Upper lobe of right lung (tissue), 1 donor: Measurements from ENCODE around the gene PSG6. TPM values are rescaled to one million over a fixed set of nuclear protein-coding genes. Genes with fewer than 3 reads are reported as not detected.
A peak's percentile ranks its signal among the peaks of the same experiment; 100 is the strongest.
"Not testable (repeated sequence)": the region's sequence is repeated elsewhere in the genome, so short reads cannot be mapped to it uniquely, and the experiment has no call there.

Experiments used
- ATAC-seq: fragments of 200-7000 bp; cut with Tn5 transposase; one replicate; pipeline ENCODE4 v1.9.1; 2020; ENCODE audit warnings: mild to moderate bottlenecking, moderate library complexity
- DNase-seq: peaks from one replicate; pipeline ENCODE4 v3.0.0-alpha.2; 2020
- H3K27ac ChIP-seq: fragments of 200-600 bp; one replicate; pipeline ENCODE4 v1.8.0; 2022
- H3K27me3 ChIP-seq: fragments of 200-600 bp; one replicate; pipeline ENCODE4 v1.8.0; 2022; ENCODE audit warnings: mild to moderate bottlenecking
- H3K36me3 ChIP-seq: fragments of 200-600 bp; one replicate; pipeline ENCODE4 v1.8.0; 2022
- H3K4me1 ChIP-seq: fragments of 200-600 bp; one replicate; pipeline ENCODE4 v1.8.0; 2022
- H3K4me3 ChIP-seq: fragments of 200-600 bp; one replicate; pipeline ENCODE4 v1.8.0; 2022; ENCODE audit warnings: mild to moderate bottlenecking
- H3K9me3 ChIP-seq: fragments of 200-600 bp; one replicate; pipeline ENCODE4 v1.8.0; 2022
- CTCF ChIP-seq: fragments of 200-600 bp; IDR thresholded peaks from one replicate; pipeline ENCODE4 v1.8.0; 2022; ENCODE audit warnings: antibody characterized with exemption
- intact Hi-C: fragments of 100-400 bp; cut with DNase I; formaldehyde crosslinking; loops from one replicate; pipeline ENCODE4 v1.11.0; 2022
- total RNA-seq: library from RNA; stranded (reverse); fragmentation: NEBNext Ultra II Directional; extraction: Animal tissue kit (Norgen Biotek cat#: 25700); gene quantifications from one replicate; pipeline ENCODE4 v1.2.1, GENCODE V29; 2021
- donor health status: DM: no; HTN: yes; CAD: no; lungs with severe emphysema.

Gene PSG6
- total RNA-seq, 1 donor from 2014 or later, result not detected

DNA sequence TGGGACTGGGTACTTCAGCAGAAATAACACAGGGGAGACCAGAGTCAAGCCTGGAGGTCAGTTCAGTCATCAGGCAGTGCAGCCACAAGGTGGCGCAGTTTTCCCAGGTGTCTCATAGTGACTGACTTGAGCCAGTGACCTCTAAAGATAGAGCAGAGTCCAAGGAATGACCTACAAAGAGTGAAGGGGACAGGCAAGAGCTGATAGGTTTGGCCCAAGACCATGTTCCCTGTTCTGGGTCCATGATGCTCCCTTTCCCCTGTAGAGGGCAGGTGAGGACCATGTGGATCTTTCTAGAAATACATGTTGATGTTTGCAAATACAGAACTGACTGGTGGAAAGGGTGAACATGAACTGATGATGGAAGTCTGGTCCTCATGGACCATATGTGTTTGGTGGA lies 12.5 kb upstream of the PSG6 start:
- DNase-seq, H3K4me1 ChIP-seq, H3K36me3 ChIP-seq, H3K27me3 ChIP-seq, H3K27ac ChIP-seq, intact Hi-C loops, ATAC-seq, H3K4me3 ChIP-seq, H3K9me3 ChIP-seq: not testable (repeated sequence)
- TF ChIP-seq CTCF, result peak; percentile 32

DNA sequence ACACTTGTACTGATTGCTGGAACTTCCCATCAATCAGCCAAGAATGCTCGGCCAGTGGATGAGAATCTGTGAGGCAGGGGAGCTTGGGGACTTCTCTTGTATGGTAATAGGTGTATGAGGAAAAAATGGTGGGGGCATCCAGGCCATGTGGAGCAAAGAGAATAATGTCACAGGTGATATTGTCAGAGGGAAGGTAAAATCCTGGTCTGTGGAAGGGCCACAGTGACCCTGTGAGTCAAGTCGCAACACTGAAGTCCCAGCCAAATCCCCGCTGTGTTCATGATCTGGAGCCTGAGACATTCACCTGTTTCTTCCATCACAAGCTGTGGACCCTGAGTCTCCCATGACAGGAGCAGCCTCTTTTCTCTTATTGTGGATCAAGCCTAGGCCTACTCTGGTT lies 11.2 kb upstream of the PSG6 start:
- no peaks in the 10 kb centered on the region for H3K9me3 ChIP-seq
- ATAC-seq, result no peak
- intact Hi-C loops, result no loop called here
- no peak overlapping the region for H3K27ac ChIP-seq
- TF ChIP-seq CTCF, result no peak
- DNase-seq, result no peak
- H3K4me3 ChIP-seq, result no peak overlapping the region
- no peaks in the 10 kb centered on the region for H3K36me3 ChIP-seq
- no peaks in the 10 kb centered on the region for H3K4me1 ChIP-seq
- H3K27me3 ChIP-seq, result no peaks in the 10 kb centered on the region

- H3K36me3 ChIP-seq, result no peaks in the 10 kb centered on the region
- H3K27me3 ChIP-seq, result no peaks in the 10 kb centered on the region
- H3K4me3 ChIP-seq, result no peak overlapping the region
- H3K9me3 ChIP-seq, result no peaks in the 10 kb centered on the region
- intact Hi-C loops, result no loop called here
- ATAC-seq (no peak), DNase-seq (no peak)
- no peaks in the 10 kb centered on the region for H3K4me1 ChIP-seq
- no peak for TF ChIP-seq CTCF
- H3K27ac ChIP-seq, result no peak overlapping the region
Measured at GRCh38 chr19:42926781-42927180, 9.1 kb upstream of the PSG6 start.

- H3K4me1 ChIP-seq, H3K36me3 ChIP-seq, H3K27ac ChIP-seq, H3K4me3 ChIP-seq, H3K9me3 ChIP-seq, ATAC-seq, DNase-seq, H3K27me3 ChIP-seq, intact Hi-C loops: not testable (repeated sequence)
- peak; percentile 60 for TF ChIP-seq CTCF
Measured at GRCh38 chr19:42923106-42923505, 5.4 kb upstream of the PSG6 start.

GRCh38 chr19:42920971-42921370 lies 3.3 kb upstream of the PSG6 start:
- H3K4me3 ChIP-seq, DNase-seq, H3K36me3 ChIP-seq, ATAC-seq, H3K27ac ChIP-seq, H3K9me3 ChIP-seq, intact Hi-C loops, H3K27me3 ChIP-seq, H3K4me1 ChIP-seq: not testable (repeated sequence)

DNA sequence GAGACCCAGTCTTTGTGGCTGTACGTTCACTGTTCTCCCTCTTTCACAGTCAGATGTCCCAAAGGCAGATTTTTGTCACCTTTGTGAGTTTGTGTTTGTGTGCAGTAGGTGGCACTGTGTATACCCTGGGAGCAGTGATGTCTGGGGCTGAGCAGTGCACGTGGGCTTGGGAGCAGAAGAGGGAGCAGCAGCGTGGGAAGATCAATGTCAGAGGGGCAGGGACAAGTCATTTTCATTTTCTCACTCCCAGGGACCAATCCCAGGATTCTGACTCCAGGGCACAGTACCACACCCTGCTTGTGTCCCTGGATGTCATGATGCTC lies 2.0 kb upstream of the PSG6 start:
- Histone ChIP-seq H3K36me3 (no peaks in the 10 kb centered on the region), H3K9me3 (no peaks in the 10 kb centered on the region), H3K27ac (no peak overlapping the region), H3K4me1 (no peaks in the 10 kb centered on the region), H3K27me3 (no peaks in the 10 kb centered on the region), H3K4me3 (no peak overlapping the region)
- no peak for DNase-seq
- ATAC-seq, result no peak
- intact Hi-C loops, result no loop called here
- no peak for TF ChIP-seq CTCF
